ENCODE results near the gene KIF19. TPM values are rescaled to one million over a fixed set of nuclear protein-coding genes. Genes with fewer than 3 reads are reported as not detected.

KIF19 gene
- total RNA-seq, 2 experiments from 2014 or later: 0.81 to 1.1 TPM

DNA sequence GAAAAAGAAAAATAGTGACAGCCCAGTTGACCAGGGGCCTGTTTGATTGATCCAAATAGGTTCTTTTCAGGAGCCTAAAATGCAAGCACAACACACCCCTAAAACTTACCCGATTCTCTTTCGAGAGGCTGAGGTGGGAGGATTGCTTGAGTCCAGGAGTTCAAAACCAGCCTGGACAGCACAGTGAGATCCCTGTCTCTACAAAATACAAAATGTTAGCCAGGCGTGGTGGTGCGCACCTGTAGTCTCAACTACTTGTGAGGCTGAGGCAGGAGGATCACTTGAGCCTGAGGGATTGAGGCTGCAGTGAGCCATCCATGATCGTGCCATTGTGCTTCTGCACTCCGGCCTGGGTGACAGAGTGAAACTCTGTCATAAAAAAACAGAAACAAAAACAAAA lies 1.5 kb upstream of the KIF19 start:
- intact Hi-C loops (cut with DNase I, micrococcal nuclease): no loop called here
- DNase-seq (no peak), ATAC-seq (ENCODE audit: poor library complexity) (no peak)
- Histone ChIP-seq H3K36me3 (ENCODE audit: insufficient read depth, low read length) (no peaks in the 10 kb centered on the region), H3K4me3 (ENCODE audit: low read length) (no peak overlapping the region), H3K27me3 (ENCODE audit: control insufficient read depth in 1 of 2, insufficient read depth in 2 of 2, low read length in 2 of 2) (peaks cover 0 to 11% of the 10 kb centered on the region in 2 experiments), H3K4me1 (ENCODE audit: insufficient read depth, low read length) (peaks cover 31% of the 10 kb centered on the region), H3K27ac (ENCODE audit: low read depth in 1 of 2, low read length in 2 of 2) (no peak overlapping the region), H3K9me3 (ENCODE audit: control insufficient read depth in 1 of 2, insufficient read depth in 1 of 2, low read length in 2 of 2) (no peaks in the 10 kb centered on the region)
- ChIA-PET CTCF (no interaction called here), POLR2A (no interaction called here)
- H3K36me3 Mint-ChIP-seq (ENCODE audit: low read depth): no peaks in the 10 kb centered on the region
- H3K4me3 Mint-ChIP-seq: no peak overlapping the region
- no peaks in the 10 kb centered on the region for H3K9me3 Mint-ChIP-seq
- no peak overlapping the region for H3K27ac Mint-ChIP-seq
- TF ChIP-seq, protein P1, sequence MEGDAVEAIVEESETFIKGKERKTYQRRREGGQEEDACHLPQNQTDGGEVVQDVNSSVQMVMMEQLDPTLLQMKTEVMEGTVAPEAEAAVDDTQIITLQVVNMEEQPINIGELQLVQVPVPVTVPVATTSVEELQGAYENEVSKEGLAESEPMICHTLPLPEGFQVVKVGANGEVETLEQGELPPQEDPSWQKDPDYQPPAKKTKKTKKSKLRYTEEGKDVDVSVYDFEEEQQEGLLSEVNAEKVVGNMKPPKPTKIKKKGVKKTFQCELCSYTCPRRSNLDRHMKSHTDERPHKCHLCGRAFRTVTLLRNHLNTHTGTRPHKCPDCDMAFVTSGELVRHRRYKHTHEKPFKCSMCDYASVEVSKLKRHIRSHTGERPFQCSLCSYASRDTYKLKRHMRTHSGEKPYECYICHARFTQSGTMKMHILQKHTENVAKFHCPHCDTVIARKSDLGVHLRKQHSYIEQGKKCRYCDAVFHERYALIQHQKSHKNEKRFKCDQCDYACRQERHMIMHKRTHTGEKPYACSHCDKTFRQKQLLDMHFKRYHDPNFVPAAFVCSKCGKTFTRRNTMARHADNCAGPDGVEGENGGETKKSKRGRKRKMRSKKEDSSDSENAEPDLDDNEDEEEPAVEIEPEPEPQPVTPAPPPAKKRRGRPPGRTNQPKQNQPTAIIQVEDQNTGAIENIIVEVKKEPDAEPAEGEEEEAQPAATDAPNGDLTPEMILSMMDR (IDR thresholded peaks at IDR 0.05): no peak
- peaks cover 24% of the 10 kb centered on the region for H3K27me3 Mint-ChIP-seq
- H3K4me1 Mint-ChIP-seq (ENCODE audit: low read depth): peaks cover 25% of the 10 kb centered on the region

DNA sequence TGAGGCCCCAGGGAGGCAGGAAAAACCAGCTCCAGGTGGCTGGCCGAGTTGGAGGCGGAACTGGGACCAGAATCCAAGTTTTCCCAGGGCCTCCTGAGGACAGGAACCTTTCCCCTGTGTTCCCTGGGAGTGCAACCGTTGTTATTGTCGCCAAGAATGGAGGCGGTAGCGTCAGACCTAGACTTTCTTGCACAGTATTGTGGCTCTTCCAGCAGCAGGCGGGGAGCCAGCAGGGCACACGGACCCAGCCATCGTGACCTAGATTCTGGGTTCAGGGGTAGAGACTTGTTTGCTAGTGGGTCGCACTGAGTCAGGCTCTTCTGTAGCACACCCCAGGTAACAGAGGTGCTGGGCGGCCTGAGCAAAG lies 667 bp upstream of the KIF19 start:
- no peaks in the 10 kb centered on the region for H3K9me3 ChIP-seq (ENCODE audit: control insufficient read depth in 1 of 2, insufficient read depth in 1 of 2, low read length in 2 of 2)
- peak overlapping the region; percentile 65 for H3K4me3 Mint-ChIP-seq
- peak in 3 of 14 experiments; percentile 6 to 36 (median 19) for DNase-seq
- intact Hi-C loops (cut with DNase I, micrococcal nuclease): no loop called here
- CTCF ChIA-PET: no interaction called here
- peaks cover 28% of the 10 kb centered on the region for H3K4me1 Mint-ChIP-seq (ENCODE audit: low read depth)
- peak overlapping the region; percentile 32 for H3K4me3 ChIP-seq (ENCODE audit: low read length)
- ATAC-seq (ENCODE audit: poor library complexity): peak; percentile 35
- TF ChIP-seq, protein P1 (IDR thresholded peaks at IDR 0.05): no peak
- no peaks in the 10 kb centered on the region for H3K9me3 Mint-ChIP-seq
- POLR2A ChIA-PET: no interaction called here
- H3K27me3 ChIP-seq (ENCODE audit: control insufficient read depth in 1 of 2, insufficient read depth in 2 of 2, low read length in 2 of 2): peaks cover 0 to 11% of the 10 kb centered on the region in 2 experiments
- H3K4me1 ChIP-seq (ENCODE audit: insufficient read depth, low read length): peaks cover 38% of the 10 kb centered on the region
- no peaks in the 10 kb centered on the region for H3K36me3 ChIP-seq (ENCODE audit: insufficient read depth, low read length)
- no peak overlapping the region for H3K27ac Mint-ChIP-seq
- peaks cover 26% of the 10 kb centered on the region for H3K27me3 Mint-ChIP-seq
- H3K27ac ChIP-seq (ENCODE audit: low read depth in 1 of 2, low read length in 2 of 2): no peak overlapping the region
- no peaks in the 10 kb centered on the region for H3K36me3 Mint-ChIP-seq (ENCODE audit: low read depth)

DNA sequence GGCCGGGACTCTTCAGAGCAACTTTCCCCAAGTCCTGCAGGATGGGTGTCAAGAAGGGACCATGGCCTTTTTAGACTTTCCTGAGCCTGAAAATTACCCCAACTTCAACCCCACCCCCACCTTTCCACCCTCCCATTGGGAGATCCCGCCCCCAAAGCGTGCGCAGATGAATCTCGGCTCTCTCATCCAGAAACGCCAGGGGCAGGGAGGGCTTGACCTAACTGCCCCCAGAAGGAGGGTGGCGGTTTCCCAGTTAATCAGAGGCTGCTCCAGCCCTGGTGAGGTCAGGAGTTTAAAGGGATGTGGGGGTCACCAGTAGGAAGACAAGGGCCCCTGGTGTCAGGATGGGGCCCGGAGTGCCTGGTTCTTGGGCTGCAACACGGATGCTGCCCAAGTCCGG lies 480 bp downstream of the KIF19 start:
- Mint-ChIP-seq H3K27ac (no peak overlapping the region), H3K4me1 (ENCODE audit: low read depth) (peaks cover 28% of the 10 kb centered on the region), H3K36me3 (ENCODE audit: low read depth) (no peaks in the 10 kb centered on the region), H3K27me3 (peaks cover 26% of the 10 kb centered on the region), H3K9me3 (no peaks in the 10 kb centered on the region), H3K4me3 (peak overlapping the region; percentile 2)
- ChIA-PET CTCF (no interaction called here), POLR2A (no interaction called here)
- H3K36me3 ChIP-seq (ENCODE audit: insufficient read depth, low read length): no peaks in the 10 kb centered on the region
- no peaks in the 10 kb centered on the region for H3K9me3 ChIP-seq (ENCODE audit: control insufficient read depth in 1 of 2, insufficient read depth in 1 of 2, low read length in 2 of 2)
- TF ChIP-seq, protein P1 (IDR thresholded peaks at IDR 0.05): no peak
- ATAC-seq (ENCODE audit: poor library complexity) (no peak), DNase-seq (no peak)
- intact Hi-C loops (cut with DNase I, micrococcal nuclease): no loop called here
- H3K27me3 ChIP-seq (ENCODE audit: control insufficient read depth in 1 of 2, insufficient read depth in 2 of 2, low read length in 2 of 2): peaks cover 0 to 11% of the 10 kb centered on the region in 2 experiments
- peak overlapping the region; percentile 48 for H3K4me3 ChIP-seq (ENCODE audit: low read length)
- no peak overlapping the region for H3K27ac ChIP-seq (ENCODE audit: low read depth in 1 of 2, low read length in 2 of 2)
- peaks cover 38% of the 10 kb centered on the region for H3K4me1 ChIP-seq (ENCODE audit: insufficient read depth, low read length)
